HUES6 (cell line): ENCODE results near the gene DCLRE1C.
"Not testable (repeated sequence)": the region's sequence is repeated elsewhere in the genome, so short reads cannot be mapped to it uniquely, and the experiment has no call there.

ENCODE experiments used
- H3K27ac ChIP-seq: 2 replicates; pipeline ENCODE4 v1.7.0; 2013; ENCODE audit warnings: low read depth, mild to moderate bottlenecking, low read length, inconsistent platforms
- H3K27me3 ChIP-seq: 2 replicates; pipeline ENCODE4 v1.6.1; 2013; ENCODE audit warnings: low read length; ENCODE audit not compliant: control insufficient read depth, insufficient read depth
- H3K36me3 ChIP-seq: 2 replicates; pipeline ENCODE4 v1.6.1; 2013; ENCODE audit warnings: low read length; ENCODE audit not compliant: control insufficient read depth, insufficient read depth
- H3K4me1 ChIP-seq: 2 replicates; pipeline ENCODE4 v1.6.1; 2013; ENCODE audit warnings: low read length; ENCODE audit not compliant: control insufficient read depth, insufficient read depth
- H3K4me3 ChIP-seq: 2 replicates; pipeline ENCODE4 v1.5.1; 2013; ENCODE audit warnings: low read depth, low read length
- H3K9ac ChIP-seq: one replicate; pipeline ENCODE4 v1.6.1; 2013; ENCODE audit warnings: mild to moderate bottlenecking, low read length
- H3K9me3 ChIP-seq: 2 replicates; pipeline ENCODE4 v1.6.1; 2013; ENCODE audit warnings: low read depth, low read length; ENCODE audit not compliant: control insufficient read depth, insufficient read depth

The DCLRE1C gene

GRCh38 chr10:14880229-14880628 lies 73.7 kb downstream of the DCLRE1C start:
- peak overlapping the region; percentile 87 for H3K4me3 ChIP-seq
- peaks cover 27% of the 10 kb centered on the region for H3K36me3 ChIP-seq
- no peaks in the 10 kb centered on the region for H3K27me3 ChIP-seq
- H3K9me3 ChIP-seq: no peaks in the 10 kb centered on the region
- H3K27ac ChIP-seq: no peak overlapping the region
- peaks cover 18% of the 10 kb centered on the region for H3K4me1 ChIP-seq
- H3K9ac ChIP-seq: peak overlapping the region; percentile 43

- Histone ChIP-seq H3K36me3 (peaks cover 24% of the 10 kb centered on the region), H3K9me3 (no peaks in the 10 kb centered on the region), H3K9ac (peak overlapping the region; percentile 43), H3K27ac (no peak overlapping the region), H3K4me1 (peaks cover 18% of the 10 kb centered on the region), H3K4me3 (peak overlapping the region; percentile 87), H3K27me3 (no peaks in the 10 kb centered on the region)
These were observed 74.0 kb downstream of the DCLRE1C start for GRCh38 chr10:14879928-14880193.

GRCh38 chr10:14879124-14879927 lies 74.6 kb downstream of the DCLRE1C start:
- Histone ChIP-seq H3K4me1 (peaks cover 18% of the 10 kb centered on the region), H3K4me3 (peak overlapping the region; percentile 87), H3K27ac (peak overlapping the region; percentile 92), H3K27me3 (no peaks in the 10 kb centered on the region), H3K9ac (peak overlapping the region; percentile 95), H3K36me3 (peaks cover 20% of the 10 kb centered on the region), H3K9me3 (no peaks in the 10 kb centered on the region)

- peaks cover 12% of the 10 kb centered on the region for H3K36me3 ChIP-seq
- H3K4me3 ChIP-seq: peak within 1 kb of the TSS; percentile 87
- no peaks in the 10 kb centered on the region for H3K9me3 ChIP-seq
- peak within 1 kb of the TSS; percentile 92 for H3K27ac ChIP-seq
- peak within 1 kb of the TSS; percentile 95 for H3K9ac ChIP-seq
- peaks cover 18% of the 10 kb centered on the region for H3K4me1 ChIP-seq
- H3K27me3 ChIP-seq: no peaks in the 10 kb centered on the region
These were observed 75.4 kb downstream of the DCLRE1C start, which contains the start of gene SUV39H2 for GRCh38 chr10:14878266-14879123. SUV39H2 (plus strand) TSS chr10:14878866; CDS start chr10:14878889, 23 bp downstream.

GRCh38 chr10:14876764-14877163 lies 77.1 kb downstream of the DCLRE1C start:
- H3K9ac ChIP-seq: no peak overlapping the region
- H3K4me1 ChIP-seq: peaks cover 18% of the 10 kb centered on the region
- H3K9me3 ChIP-seq: no peaks in the 10 kb centered on the region
- H3K27me3 ChIP-seq: no peaks in the 10 kb centered on the region
- no peak overlapping the region for H3K27ac ChIP-seq
- no peak overlapping the region for H3K4me3 ChIP-seq
- peaks cover 6% of the 10 kb centered on the region for H3K36me3 ChIP-seq

GRCh38 chr10:14875941-14876340 lies 78.0 kb downstream of the DCLRE1C start:
- Histone ChIP-seq H3K27ac (no peak overlapping the region), H3K9me3 (no peaks in the 10 kb centered on the region), H3K9ac (no peak overlapping the region), H3K36me3 (peaks cover 6% of the 10 kb centered on the region), H3K4me3 (no peak overlapping the region), H3K27me3 (no peaks in the 10 kb centered on the region), H3K4me1 (peaks cover 18% of the 10 kb centered on the region)

GRCh38 chr10:14873090-14873760 lies 80.7 kb downstream of the DCLRE1C start:
- H3K27me3 ChIP-seq: no peaks in the 10 kb centered on the region
- H3K36me3 ChIP-seq: peaks cover 23% of the 10 kb centered on the region
- no peak overlapping the region for H3K4me3 ChIP-seq
- H3K9me3 ChIP-seq: no peaks in the 10 kb centered on the region
- H3K4me1 ChIP-seq: peaks cover 15% of the 10 kb centered on the region
- H3K9ac ChIP-seq: no peak overlapping the region
- no peak overlapping the region for H3K27ac ChIP-seq

GRCh38 chr10:14864871-14865270 lies 89.0 kb downstream of the DCLRE1C start:
- H3K27me3 ChIP-seq, H3K27ac ChIP-seq, H3K9me3 ChIP-seq, H3K9ac ChIP-seq, H3K4me3 ChIP-seq, H3K4me1 ChIP-seq: not testable (repeated sequence)
- H3K36me3 ChIP-seq: peaks cover 42% of the 10 kb centered on the region

GRCh38 chr10:14864466-14864865 lies 89.4 kb downstream of the DCLRE1C start:
- H3K27ac ChIP-seq, H3K27me3 ChIP-seq, H3K9ac ChIP-seq, H3K9me3 ChIP-seq, H3K4me3 ChIP-seq, H3K4me1 ChIP-seq: not testable (repeated sequence)
- peaks cover 41% of the 10 kb centered on the region for H3K36me3 ChIP-seq

- Histone ChIP-seq H3K36me3 (peaks cover 46% of the 10 kb centered on the region), H3K9ac (no peak overlapping the region), H3K27ac (no peak overlapping the region), H3K4me1 (no peaks in the 10 kb centered on the region), H3K9me3 (no peaks in the 10 kb centered on the region), H3K27me3 (no peaks in the 10 kb centered on the region), H3K4me3 (no peak overlapping the region)
These were observed 93.1 kb downstream of the DCLRE1C start for GRCh38 chr10:14860791-14861190.

- no peaks in the 10 kb centered on the region for H3K27me3 ChIP-seq
- H3K4me3 ChIP-seq: no peak overlapping the region
- H3K4me1 ChIP-seq: no peaks in the 10 kb centered on the region
- H3K9me3 ChIP-seq: no peaks in the 10 kb centered on the region
- H3K9ac ChIP-seq: no peak overlapping the region
- peaks cover 53% of the 10 kb centered on the region for H3K36me3 ChIP-seq
- H3K27ac ChIP-seq: no peak overlapping the region
These were observed 94.1 kb downstream of the DCLRE1C start for GRCh38 chr10:14859775-14860174.
